IPS-18c (cell line): ENCODE data around the gene PWWP2B.

Experiments used
- H3K4me3 ChIP-seq: 2 replicates; pipeline ENCODE4 v1.7.0; 2013; ENCODE audit warnings: low read depth, mild to moderate bottlenecking, low read length, moderate library complexity; ENCODE audit not compliant: insufficient read depth
- H3K9me3 ChIP-seq: one replicate; pipeline ENCODE4 v1.6.1; 2013; ENCODE audit warnings: mild to moderate bottlenecking, low read length, moderate library complexity; ENCODE audit not compliant: control insufficient read depth, insufficient read depth

PWWP2B gene

DNA sequence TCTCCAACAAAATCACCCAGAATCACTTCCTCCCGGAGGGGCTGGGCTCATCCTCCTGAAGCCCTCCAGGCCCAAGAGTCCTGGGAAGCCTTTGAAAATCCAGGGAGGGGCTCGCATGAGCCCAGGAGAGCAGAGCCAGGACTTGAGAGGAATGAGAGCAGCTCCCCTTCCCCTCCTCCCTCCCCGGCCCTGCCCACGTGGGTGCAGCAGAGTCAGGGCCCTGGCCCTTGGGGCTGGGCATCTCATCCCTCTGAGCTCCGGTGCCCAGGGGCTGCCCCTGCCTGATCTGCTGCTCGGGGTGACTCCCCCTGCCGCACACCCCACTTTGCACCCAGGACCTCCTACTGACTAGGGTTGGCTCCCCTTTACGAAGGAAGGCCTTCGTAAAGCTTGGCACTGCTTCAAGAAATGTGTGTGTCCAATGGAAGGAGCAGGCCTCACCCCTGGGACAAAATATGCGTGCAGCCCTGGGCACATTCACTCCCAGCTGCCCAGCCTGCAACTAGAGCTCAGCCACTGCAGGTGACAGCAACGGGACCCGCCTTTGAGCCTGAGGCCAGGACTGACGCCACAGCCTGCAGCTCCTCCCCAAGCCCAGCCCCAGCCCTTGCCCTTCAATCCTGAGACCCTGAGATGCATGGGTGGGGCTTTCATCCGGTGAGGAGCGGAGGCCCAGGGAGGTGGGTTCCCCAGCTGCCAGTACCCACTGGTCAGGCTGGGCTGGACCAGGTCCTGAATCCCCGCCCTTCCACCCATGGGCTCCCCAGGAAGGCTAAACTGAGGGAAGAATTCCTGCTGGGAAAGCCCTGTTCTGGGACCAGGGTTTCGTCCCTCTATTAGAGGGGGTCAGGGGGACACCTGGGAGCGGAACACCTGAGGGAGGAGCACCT lies 21.8 kb downstream of the PWWP2B start:
- no peaks in the 10 kb centered on the region for H3K9me3 ChIP-seq
- H3K4me3 ChIP-seq, result no peak overlapping the region

DNA sequence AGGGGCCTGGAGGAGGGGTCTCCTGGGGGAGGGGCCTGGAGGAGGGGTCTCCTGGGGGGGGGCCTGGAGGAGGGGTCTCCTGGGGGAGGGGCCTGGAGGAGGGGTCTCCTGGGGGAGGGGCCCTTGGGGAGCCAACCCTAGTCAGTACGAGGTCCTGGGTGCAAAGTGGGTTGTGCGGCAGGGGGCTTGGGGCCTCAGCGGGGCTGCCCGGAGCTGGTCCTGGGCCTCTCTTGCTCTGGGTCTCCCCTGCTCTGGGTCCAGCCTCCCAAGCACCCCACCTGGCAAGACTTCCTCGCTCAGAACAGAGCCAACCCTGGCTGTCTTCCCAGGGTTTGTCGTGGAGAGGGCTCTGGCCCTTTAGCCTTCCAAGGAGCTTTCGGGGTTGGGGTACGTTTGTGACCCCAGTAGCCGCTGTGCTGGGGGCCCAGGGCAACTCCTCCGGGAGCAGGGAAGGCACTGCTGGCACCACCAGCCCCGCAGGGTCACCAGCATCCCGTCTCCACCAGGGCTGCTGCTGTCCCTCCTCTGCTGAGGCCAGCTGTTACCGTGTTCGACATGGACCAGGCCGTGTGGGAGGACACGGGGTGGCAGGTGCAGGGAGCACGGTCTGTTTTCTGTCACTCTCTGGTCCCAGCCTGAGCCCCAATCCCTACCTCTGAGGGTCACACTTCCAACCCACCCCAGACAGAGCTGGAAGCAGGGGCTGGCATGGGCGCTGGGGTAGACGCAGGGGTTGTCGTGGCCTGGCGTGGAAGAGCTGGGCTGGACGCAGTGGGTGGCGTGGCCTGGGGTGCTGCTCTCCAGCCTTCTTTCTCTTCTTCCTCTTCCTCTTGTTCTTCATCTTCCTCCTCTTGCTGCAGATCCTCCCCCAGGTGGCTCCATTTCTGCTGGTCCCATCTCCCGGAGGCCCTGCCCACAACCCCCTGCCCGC lies 22.8 kb downstream of the PWWP2B start:
- Histone ChIP-seq H3K4me3 (no peak overlapping the region), H3K9me3 (no peaks in the 10 kb centered on the region)

DNA sequence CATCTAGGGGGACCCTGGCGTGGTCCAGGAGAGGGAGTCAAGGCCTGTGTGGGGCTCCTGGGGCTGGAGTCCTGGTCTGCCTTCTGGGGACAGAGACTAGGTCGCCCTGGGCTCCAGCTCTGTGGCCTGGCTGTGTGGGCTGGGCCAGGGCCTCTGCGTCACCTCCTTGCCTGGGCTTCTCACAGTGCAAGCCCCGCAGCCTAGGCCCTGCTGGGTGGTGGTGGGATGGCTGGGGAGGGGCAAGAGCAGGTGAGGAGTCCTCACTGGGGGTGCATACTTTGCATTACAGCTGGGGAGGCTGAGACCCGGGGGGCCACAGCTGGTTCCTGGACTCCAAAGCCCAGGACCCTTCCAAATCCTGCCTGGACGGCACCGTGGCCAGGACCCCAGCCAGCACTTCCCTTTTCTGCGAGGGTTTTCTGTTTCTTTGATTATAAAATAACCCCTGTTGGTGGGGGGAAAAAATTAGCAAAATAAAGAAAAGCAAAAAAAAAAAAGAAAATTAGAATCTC lies 23.5 kb downstream of the PWWP2B start:
- Histone ChIP-seq H3K4me3 (no peak overlapping the region; the same call in 1 of the 2 replicates), H3K9me3 (no peaks in the 10 kb centered on the region)

DNA sequence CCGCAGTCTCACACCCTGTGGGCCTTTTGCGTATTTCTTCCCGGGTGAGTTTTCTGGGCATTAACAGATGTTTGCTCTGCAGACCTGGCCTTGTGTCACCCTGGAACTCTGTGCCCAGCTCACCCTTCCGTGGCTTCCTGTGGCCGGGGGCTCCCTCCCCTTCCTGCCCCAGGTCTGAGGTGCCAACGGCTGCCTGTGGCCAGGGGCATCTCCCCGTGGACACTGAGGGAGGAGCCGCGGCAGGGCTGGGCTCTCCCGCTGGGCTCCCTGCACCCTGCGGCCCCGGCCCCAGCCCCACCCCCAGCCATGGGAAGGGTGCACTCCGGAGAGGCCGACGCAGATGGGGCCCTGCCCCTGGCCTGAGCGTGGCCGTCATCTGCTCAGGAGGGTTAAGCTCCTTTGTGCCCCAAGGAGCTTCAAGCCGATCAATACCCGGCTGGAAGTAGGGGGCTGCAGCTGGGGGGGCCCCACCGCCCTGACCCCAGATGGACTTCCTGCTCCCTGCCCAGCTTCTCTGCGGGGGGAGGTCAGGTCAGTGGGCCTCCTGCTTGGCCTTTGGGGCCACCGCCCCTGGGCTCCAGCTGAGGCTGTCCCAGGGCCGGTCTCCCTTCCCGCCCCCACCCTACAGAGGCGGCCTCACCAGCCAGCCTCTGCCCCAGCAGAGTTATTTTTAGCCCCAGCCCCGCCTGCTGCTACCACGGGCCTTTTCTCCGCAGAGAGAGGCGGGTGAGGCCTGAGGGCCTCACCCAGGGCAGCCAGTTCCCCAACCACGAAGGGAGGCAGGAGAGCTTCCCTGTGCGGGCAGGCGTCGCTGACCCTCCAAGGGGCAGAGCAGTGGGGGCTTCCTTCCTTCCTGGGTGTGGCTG lies 24.2 kb downstream of the PWWP2B start:
- Histone ChIP-seq H3K9me3 (no peaks in the 10 kb centered on the region), H3K4me3 (no peak overlapping the region)

DNA sequence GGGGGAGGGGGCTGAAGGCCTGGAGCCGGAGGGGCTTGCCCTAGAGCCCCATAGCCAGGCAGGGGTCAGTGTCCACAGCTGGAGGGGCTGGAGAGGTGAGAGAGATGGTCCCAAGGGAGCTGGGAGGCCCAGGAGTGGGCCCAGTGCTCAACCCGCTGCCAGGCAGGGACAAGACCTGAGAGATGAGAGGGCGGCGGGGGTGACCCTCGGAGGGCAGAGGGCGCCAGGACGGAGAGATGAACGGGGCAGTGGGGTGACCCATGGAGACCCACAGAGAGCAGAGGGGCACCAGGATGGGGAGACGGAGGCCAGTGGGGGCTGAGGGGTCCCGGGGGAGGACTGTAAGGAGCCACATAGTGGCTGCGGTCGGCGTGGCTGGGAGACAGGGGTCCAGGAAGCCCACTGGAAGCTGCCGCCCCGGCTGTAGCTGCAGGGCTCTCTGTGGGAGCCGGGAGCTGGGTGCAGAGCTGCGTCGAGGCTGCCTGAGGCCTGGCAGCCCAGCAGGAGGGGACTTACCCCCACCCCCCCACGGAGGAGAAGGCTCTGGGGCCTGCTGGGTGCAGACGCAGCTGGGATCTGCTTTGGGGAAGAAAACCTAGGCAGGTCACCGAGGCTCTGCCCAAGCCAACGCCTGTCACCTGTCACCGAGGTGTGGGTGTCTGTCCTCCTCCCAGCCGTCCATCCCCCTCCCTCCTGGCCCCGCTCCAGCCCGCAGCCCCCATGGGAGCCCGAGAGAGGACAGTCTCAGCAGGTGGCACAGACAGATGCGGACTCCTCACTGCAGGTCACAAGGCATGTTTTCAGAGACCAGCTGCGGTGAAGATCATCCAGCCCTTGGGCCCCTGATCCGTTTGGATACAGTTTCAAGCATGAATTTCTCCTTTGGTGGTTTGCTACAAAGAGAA lies 25.1 kb downstream of the PWWP2B start:
- H3K9me3 ChIP-seq, result no peaks in the 10 kb centered on the region

DNA sequence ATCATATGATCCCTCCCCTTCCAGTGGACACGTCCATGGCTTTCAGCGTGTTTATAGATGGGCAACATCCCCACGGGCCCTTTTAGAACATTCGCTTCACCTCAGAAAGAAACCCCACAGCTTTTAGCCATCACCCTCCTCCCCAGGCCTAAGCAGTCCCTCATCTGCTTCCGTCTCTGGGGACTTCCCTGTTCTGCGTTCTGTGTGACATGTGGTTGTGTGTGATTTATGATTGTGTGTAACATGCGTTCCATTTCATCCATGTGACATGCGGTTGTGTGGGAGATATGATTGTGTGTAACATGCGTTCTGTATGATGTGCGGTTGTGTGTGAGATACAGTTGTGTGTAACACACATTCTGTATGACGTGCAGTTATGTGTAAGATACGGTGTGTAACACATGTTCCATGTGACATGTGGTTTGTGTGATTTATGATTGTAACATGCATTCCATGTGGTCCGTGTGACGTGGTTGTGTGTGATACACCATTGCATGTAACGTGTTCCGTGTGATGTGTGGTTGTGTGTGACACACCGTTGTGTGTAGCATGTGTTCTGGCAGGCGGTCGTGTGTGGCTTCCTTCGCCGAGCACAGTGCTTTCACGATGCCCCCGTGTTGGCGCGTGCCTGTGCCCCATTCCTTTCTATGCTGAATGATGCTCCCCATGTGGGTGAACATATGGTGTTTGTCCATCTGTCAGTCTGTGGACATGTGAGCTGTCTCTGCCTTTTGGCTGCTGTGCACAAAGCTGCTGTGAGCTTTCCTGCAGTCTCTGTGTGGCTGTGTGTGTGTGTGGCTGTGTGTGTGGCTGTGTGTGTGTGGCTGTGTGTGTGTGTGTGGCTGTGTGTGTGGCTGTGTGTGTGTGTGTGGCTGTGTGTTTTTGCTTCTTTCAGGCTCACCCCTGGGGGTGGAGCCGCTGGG lies 26.2 kb downstream of the PWWP2B start:
- Histone ChIP-seq H3K4me3 (no peak overlapping the region), H3K9me3 (no peaks in the 10 kb centered on the region)

More for the DNA sequence above, 25.1 kb downstream of the PWWP2B start:
- H3K4me3 ChIP-seq, result no peak overlapping the region

DNA sequence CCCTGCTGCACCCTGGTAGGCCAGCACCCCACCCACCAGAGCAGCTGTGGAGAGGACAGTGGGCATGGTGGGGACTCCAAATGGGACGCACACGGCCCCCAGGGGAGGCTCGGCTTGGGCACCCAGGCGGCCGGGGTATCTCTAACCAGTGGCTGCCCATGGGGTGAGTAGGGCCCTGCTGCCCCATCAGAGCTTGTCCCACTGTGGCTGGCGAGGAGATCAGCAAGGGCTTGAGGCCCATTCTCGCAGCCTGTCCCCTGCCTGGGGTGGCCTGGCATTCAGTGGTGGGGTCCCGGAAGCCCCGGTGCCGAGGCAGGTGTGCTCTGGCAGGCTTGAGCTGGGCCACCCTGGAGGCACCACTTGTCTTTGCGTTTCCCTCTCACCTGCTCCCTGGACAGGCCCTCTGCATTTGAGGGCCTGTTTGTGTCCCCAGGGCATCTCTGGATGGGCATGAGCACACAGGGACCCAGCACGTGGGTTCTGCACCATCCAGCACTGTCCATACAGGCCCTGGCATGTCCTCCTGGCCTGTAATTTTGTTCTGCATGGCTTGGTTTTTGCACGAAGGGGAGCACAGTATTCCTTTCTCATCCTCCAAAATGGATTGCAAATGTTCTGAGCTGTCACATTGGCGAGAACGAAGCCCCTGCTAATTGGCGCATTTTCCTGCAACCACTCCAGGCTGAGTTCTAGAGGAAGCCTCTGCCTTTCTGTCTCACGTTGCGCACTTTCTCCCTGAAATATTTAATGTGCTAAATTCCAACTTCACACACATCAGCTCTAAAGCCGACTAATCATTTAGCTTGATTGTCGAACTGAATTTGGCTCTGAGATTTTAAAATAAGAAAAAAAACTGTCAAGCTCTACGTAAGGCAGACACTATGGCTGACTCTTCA lies 27.2 kb downstream of the PWWP2B start:
- Histone ChIP-seq H3K9me3 (no peaks in the 10 kb centered on the region), H3K4me3 (no peak overlapping the region)

DNA sequence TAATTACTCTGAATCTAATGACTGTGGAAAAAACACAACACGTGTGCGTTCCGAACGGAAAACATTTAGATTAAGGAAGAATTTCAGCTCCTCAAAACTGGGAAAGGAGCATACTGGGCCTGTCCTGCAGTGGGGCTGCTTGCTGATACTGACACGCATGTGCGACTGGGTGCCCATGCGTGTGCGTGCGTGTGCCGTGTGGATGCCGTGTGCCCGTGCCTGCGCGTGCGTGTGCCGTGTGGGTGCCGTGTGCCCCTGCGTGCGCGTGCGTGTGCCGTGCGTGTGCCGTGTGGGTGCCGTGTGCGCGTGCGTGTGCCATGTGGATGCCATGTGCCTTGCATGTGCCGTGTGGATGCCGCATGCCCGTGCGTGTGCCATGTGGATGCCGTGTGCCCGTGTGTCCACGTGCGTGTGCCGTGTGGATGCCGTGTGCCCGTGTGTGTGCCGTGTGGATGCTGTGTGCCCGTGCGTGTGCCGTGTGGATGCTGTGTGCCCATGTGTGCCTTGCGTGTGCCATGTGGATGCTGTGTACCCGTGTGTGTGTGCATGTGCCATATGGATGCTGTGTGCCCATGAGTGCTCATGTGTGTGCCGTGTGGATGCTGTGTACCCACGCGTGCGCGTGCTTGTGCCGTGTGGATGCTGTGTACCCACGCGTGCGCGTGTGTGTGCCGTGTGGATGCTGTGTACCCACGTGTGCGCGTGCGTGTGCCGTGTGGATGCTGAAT lies 28.2 kb downstream of the PWWP2B start:
- Histone ChIP-seq H3K4me3 (no peak overlapping the region), H3K9me3 (no peaks in the 10 kb centered on the region)

DNA sequence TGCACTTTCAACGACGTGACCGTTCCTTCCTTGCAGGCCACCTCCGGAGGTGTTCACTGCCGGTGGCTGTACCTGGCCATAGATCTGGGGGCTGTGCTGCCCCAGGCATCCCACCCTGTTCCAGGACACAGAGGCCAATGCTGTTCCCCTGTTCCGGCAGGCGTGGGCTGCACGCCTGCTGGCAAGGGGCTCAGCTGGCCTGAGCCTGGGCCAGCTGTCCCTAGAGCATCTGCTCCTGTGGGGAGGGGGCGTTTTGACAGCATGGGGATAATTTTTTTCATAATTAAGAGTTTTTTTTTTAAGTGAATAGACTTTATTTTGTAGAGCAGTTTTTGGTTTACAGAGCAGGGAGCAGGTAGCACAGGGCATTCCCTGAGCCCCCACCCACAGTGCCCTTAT lies 28.8 kb downstream of the PWWP2B start:
- Histone ChIP-seq H3K4me3 (no peak overlapping the region), H3K9me3 (no peaks in the 10 kb centered on the region)

DNA sequence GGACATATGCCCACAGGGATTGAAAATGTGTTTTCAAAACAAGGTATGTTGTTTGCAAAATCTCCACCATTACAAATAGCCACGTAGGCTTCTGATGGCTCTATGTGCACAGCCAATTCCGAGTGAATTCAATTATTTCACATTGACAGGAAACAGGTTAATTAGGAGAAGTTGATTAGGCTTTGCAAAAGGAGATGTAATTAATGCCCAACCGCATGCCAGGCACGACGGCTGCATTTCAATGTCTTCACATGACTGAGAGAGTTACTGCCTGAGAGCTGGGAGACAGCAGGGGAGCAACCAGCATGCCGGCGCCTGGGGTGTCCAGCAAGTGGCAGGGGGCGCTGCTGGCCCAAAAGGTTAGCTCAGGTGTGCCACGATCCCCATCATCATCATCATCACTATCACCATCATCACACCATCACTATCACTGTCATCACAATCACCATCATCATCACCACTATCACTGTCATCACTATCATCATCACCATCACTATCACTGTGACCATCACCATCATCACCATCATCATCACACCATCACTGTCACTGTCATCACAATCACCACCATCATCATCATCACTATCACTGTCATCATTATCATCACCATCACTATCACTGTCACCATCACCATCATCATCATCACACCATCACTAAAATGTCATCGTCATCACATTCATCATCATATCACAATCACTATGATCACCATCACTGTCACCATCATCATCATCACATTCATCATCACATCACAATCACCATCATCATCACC lies 30.2 kb downstream of the PWWP2B start:
- Histone ChIP-seq H3K4me3 (no peak overlapping the region), H3K9me3 (no peaks in the 10 kb centered on the region)

DNA sequence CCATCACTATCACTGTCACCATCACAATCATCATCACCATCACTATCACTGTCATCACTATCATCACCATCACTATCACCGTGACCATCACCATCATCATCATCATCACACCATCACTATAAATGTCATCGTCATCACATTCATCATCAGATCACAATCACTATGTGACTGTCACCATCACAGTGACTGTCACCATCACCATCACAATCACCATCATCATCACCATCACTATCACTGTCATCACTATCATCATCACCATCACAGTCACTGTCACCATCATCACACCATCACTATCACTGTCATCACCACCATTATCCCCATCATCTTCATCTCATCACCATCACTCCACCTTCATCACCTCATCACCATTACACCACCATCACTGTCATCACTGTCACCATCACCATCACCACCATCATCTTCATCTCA lies 31.0 kb downstream of the PWWP2B start:
- Histone ChIP-seq H3K9me3 (no peaks in the 10 kb centered on the region), H3K4me3 (no peak overlapping the region)

DNA sequence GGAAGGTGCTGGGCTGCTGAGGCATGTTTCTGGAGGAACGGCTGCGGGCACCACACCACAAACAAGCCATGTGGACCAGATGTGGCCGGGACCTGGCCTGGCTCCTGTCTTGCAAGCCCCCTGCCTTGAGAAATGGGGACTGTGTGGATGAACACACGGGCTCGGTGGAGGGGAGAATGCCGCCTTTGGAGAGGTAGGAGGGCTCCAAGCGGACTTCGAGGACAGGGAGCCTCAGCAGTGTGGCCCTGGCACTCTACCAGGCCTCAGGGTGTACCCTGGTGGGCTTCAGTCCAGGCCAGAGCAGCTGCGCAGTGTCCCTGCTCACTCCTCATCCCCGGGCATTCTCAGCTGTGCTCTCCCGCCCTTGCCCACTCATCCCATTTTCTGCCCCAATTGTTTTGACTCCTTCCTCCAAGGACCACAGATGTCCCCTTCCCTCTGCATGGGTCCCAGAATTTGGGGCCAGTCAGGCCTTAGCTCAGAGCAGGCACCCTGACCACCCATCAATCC lies 31.5 kb downstream of the PWWP2B start:
- Histone ChIP-seq H3K4me3 (no peak overlapping the region), H3K9me3 (no peaks in the 10 kb centered on the region)
